NB4 (cell line): Measurements from ENCODE around the gene MEX3B.

Experiments
- DNase-seq: peaks from one replicate; pipeline ENCODE4 v3.0.0; 2010; ENCODE audit warnings: low read depth
- H3K4me3 ChIP-seq: one replicate; pipeline ENCODE4 v1.5.1; 2011; ENCODE audit warnings: mild to moderate bottlenecking, low read depth, low read length, moderate library complexity
- MYC ChIP-seq: IDR thresholded peaks from 2 replicates; pipeline ENCODE4 v1.6.1; 2011; ENCODE audit warnings: low read depth, low read length
- POLR2A ChIP-seq: IDR thresholded peaks from 2 replicates; pipeline ENCODE4 v1.6.1; 2011; ENCODE audit warnings: mild to moderate bottlenecking; ENCODE audit not compliant: insufficient read length; ENCODE audit errors: extremely low read depth
- TF ChIP-seq, protein P1 (sequence below): IDR thresholded peaks from one replicate; pipeline ENCODE4 v1.5.1; 2012; ENCODE audit warnings: low read depth, low read length
- TF ChIP-seq, protein P2 (sequence below): IDR thresholded peaks from 2 replicates; pipeline ENCODE4 v1.6.1; 2011; ENCODE audit warnings: low read depth, low read length

Gene MEX3B

DNA sequence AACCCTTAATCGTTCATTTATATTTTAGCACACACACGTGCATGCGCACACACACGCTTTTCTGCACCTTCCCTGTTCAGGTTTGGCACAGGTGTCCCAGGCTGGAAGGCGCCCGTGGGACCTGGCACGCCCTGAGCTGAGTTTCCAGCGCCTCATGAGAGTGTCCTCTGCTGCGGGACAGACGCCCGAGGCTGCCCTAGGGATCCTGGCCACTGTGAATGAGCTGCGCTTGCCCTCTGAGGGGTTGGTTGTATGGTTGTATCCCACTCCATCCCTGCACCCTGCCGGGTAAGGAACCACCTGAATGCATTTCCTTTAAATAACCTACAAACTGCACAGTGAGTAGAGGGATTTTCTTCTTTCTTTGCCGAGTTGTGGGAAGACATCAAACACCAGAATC, 12.2 kb upstream of the MEX3B start:
- no peak for DNase-seq
- no peak overlapping the region for H3K4me3 ChIP-seq
- TF ChIP-seq, protein P1, sequence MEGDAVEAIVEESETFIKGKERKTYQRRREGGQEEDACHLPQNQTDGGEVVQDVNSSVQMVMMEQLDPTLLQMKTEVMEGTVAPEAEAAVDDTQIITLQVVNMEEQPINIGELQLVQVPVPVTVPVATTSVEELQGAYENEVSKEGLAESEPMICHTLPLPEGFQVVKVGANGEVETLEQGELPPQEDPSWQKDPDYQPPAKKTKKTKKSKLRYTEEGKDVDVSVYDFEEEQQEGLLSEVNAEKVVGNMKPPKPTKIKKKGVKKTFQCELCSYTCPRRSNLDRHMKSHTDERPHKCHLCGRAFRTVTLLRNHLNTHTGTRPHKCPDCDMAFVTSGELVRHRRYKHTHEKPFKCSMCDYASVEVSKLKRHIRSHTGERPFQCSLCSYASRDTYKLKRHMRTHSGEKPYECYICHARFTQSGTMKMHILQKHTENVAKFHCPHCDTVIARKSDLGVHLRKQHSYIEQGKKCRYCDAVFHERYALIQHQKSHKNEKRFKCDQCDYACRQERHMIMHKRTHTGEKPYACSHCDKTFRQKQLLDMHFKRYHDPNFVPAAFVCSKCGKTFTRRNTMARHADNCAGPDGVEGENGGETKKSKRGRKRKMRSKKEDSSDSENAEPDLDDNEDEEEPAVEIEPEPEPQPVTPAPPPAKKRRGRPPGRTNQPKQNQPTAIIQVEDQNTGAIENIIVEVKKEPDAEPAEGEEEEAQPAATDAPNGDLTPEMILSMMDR, result no peak
- TF ChIP-seq, protein P2, sequence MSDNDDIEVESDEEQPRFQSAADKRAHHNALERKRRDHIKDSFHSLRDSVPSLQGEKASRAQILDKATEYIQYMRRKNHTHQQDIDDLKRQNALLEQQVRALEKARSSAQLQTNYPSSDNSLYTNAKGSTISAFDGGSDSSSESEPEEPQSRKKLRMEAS, result no peak
- no peak for TF ChIP-seq MYC
- no peak for TF ChIP-seq POLR2A

DNA sequence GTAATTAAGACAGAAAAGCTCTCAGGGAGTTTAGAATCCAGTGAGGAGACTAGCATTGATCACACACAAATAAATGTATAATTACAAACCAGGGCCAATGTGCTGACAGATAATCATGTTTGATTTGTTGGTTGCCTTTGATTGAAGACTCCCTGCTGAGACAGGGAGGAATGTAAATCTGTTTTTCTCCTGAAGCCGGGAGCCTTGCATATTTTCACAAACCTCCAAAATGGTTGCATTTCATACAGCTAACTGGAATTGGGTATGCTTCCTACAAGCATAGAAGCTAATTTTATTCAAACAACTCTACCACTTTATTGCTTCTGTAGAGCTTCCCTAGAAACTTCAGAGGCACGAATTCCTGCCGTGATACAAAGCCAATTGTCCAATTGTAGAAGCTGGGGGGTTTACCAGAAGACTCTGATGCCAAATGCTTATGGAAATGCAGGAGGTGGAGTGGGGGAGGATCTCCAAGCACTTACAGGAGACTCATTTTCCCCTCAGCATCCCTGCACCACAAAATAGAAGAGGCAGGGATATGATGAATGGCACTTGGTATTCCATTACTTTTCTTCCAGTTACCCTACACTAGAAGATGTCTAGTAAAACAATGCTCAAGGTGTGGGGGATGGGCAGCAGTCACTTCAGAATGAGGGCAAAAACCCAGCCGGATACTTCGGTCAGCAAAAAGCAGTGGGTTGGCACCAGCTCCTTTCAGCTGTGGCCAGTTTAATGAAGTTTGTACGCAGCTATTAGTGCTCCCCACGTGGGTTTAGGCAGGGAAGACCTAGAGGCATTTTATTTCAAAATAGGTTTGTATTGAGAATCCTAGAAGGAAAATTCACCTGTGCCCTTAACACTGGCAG, 11.4 kb upstream of the MEX3B start:
- TF ChIP-seq, protein P1, result no peak
- TF ChIP-seq MYC (no peak), POLR2A (no peak)
- TF ChIP-seq, protein P2, result no peak
- no peak overlapping the region for H3K4me3 ChIP-seq
- no peak for DNase-seq

DNA sequence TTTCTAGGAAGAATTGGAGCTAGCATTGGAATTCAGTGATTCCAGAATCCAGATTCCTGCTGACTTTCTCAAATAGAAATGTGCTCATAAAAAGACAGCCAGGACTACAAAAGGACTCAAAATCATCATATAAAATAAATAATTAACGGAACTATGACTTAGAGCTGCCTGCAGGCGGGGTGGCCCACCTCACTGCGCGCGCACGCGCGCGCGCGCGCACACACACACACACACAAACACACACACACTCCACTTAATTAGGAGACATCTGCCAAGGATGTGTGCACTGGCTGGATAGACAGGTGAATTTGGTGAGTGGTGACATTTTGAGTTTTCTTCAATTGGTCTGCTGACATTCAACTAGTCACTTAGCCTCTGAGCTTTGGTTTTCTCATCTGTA, 6.9 kb upstream of the MEX3B start:
- no peak for DNase-seq
- TF ChIP-seq, protein P1, result no peak
- TF ChIP-seq MYC (no peak), POLR2A (no peak)
- TF ChIP-seq, protein P2, result no peak
- no peak overlapping the region for H3K4me3 ChIP-seq

DNA sequence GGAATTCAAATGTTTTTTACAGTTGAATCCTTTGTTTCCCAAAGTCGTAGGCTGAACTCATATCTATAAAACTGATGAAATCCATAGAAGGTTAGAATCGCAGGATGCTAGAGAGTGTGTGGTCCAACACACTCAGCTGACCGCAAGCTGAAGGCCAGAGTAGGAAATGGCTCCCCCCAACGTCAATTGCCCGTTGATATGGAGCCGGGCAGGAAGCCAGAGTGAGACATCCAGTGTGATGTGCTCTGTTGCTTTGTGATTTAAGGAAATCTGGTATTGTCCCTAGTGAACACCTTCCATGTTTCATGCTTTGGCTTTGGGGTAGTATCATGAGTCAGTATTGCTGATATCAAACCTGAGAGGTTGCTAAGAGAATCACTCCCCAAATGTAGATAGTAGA, 5.8 kb upstream of the MEX3B start:
- H3K4me3 ChIP-seq, result no peak overlapping the region
- no peak for TF ChIP-seq POLR2A
- TF ChIP-seq, protein P1, result no peak
- TF ChIP-seq, protein P2, result no peak
- no peak for TF ChIP-seq MYC
- no peak for DNase-seq

DNA sequence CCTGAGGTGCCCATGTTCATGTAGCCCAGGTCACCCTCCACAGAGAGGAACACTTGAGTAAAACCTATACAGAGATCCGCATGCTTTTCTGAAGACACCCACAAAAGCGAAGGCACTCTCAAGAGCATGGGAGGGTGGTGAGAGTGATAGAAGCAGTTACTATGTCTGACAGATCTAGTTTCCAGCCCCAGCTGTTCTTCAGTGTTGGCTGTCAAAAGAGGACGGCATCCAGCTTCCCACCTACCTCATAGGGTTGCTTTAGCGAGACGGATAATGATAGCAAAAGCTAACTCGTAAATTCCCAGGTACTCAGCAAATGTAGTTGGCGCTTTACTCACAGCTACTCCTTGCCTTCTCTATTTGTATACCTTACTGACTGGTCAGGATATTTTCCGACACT, 3.0 kb upstream of the MEX3B start:
- TF ChIP-seq, protein P2, result no peak
- no peak for TF ChIP-seq POLR2A
- TF ChIP-seq, protein P1, result no peak
- no peak for TF ChIP-seq MYC
- no peak for DNase-seq
- no peak overlapping the region for H3K4me3 ChIP-seq
